ENCODE results near the gene SFMBT1.
"Not testable (repeated sequence)": the region's sequence is repeated elsewhere in the genome, so short reads cannot be mapped to it uniquely, and the experiment has no call there.

Gene SFMBT1

DNA sequence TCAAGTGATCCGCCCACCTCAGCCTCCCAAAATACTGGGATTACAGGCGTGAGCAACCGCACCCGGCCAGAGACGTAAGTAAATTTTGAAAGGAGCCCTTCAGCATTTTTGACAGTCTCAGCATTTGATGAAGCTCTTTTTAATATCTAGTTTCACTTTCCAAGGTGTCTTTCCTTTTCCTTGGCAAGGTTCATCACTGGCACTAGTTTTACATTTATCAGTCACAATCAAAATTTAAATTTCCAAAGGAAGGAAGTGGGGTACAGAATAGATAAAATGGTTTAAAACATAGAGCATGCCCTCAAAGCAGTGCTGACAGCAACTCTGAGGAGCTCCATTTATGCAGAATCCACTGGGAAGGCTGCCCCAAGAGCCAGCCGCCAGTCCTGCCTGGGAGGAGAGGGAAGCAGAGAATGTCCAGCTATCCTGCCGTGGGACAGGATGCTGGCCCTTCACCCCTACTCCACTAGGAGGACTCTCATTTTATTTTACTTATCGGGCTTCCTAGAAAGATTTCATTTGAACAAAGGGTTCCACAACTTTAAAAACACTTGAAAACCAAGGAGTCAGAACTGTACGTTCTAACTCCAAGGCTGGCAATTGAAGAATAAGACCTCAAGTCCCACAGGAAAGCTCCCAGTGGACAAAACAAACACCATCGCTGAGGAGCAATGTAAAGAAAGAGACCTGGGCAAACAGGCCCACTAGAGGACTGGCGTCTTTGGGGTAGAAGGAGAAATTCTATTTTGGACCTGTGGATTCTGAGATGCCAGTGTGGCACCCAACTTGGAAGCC, 9.9 kb downstream of the SFMBT1 start:
- no peak for DNase-seq

DNA sequence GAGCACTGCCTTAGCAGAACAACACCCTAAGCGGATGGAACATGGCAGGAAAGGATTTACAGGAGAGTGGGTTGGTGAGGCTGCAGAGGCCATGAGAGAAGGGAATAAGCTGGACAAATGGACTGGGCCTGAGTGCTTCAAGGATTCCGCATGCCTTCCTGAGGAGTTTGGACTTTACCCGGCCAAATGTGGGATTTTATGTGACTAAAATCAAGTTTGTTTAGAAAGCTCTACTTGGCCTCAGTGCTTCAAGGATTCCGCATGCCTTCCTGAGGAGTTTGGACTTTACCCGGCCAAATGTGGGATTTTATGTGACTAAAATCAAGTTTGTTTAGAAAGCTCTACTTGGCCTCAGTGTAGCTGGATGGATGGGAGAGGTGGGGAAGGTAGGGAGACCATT, 10.9 kb downstream of the SFMBT1 start:
- DNase-seq, result not testable (repeated sequence)

GRCh38 chr3:53034411-53034810, 11.5 kb downstream of the SFMBT1 start:
- not testable (repeated sequence) for DNase-seq

- DNase-seq, result no peak
Observed at GRCh38 chr3:53032609-53033008, 13.3 kb downstream of the SFMBT1 start.

DNA sequence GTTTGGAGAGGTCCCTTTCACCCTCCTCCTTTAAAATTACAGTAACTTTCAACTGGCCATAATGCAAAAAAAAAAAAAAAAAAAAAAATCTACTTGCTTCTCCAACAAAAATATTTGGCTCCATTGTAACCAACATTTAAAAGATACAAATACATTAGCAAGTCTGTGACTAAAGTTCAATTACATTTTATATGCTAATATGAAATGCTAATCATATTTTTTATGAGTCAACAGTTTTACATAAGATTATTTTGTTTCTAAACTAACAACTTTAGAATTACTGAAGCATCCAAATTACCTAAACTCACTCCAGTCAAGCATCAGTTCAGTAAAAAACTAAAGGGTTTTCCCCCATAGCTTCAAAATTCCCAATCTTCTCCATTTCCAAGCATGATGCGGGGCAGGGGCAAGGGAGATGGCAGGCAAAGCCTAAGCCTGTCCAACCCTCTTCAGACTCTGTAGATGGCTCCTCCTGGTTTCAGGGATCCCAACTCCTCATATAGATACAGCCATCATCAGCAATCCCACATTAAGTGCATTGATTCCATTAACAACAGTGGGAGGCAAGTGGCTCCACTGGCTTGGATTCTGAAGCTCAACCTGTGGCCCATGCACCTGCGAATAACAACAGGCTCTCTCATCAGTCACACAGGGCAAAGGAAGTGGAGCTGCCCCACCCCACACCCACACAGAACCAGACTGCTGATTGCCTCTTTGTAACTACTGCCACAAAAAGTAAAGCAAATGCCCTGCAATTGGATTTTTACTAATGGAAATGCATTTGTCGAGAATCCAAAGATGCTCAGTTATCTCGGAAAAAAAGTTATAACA, 15.0 kb downstream of the SFMBT1 start:
- peak; percentile 44 for DNase-seq

DNA sequence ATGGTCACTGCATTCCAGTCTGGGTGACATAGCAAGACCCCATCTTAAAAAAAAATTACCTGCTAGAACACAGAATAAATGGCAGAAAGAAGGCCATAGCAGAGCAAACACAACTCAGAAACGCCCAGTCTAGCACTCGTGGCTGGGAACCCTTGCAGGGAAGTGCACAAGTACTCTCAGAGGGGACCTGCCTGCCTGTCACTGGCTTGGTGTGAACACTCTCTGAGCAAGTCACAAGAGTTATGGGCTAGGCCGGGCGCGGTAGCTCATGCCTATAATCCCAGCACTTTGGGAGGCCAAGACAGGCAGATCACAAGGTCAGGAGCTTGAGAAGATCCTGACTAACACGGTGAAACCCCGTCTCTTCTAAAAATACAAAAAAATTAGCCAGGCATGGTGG, 17.2 kb downstream of the SFMBT1 start:
- DNase-seq, result no peak

DNA sequence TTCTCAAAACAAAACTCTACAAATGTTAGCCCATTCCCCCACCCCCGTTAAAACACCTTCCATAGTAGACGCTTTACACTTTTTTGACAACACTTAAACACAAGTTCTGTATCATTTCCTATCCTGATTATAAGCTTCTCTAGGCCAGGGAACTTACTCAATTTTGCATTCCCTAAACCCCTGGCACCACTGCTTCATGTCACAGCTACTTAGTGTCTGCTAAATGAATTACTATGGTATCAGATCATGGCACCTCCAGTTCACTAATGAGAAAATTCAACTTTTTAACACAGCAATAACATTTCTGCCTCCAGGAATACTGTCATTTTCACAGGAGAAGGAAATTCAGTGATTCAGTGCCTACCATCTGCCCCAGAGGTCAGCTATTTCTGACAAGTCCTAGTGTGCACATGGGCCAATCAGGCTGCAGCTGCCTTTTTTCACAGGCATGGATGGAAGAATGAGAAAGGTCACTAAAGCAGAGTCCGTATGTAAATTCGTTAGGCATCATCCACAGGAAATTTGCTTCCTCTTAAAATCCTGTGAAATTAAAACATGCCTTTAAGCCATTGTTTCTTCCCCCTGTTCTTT, 18.5 kb downstream of the SFMBT1 start:
- DNase-seq, result no peak

DNA sequence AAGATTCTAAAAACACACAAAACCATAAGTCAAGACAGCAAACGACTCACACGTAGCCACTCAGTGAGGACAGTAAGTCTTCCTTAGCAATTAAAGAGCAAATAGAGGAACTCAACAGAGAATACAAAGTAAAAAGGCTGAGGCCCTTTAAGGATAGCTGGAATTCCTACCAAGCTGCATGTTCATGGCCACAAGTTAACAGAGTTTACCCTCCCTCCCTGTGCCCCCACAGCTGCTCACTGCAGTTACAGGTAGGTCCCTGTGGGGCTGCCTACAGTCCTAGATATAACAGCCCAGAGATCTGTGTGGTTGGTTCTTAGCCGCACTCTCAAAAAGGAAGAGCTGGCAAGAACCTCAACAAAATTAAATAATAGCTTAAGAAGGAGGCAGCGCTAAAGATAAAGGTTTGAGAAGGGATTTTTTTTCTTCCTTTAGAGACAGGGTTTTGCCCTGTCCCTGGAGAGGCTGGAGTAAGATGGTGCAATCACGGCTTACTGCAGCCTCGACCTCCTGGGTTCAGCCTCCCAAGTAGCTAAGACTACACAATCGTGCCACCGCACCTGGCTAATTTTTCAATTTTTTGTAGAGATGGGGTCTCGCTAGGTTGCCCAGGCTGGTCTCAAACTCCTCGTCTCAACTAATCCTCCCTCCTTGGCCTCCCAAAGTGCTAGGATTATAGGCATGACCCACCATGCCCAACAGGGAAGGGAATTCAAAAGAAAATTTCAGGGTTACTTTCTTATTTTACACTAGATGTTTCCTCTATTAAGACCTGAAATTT, 19.3 kb downstream of the SFMBT1 start:
- no peak for DNase-seq

GRCh38 chr3:53024315-53024714, 21.6 kb downstream of the SFMBT1 start:
- DNase-seq, result no peak

DNA sequence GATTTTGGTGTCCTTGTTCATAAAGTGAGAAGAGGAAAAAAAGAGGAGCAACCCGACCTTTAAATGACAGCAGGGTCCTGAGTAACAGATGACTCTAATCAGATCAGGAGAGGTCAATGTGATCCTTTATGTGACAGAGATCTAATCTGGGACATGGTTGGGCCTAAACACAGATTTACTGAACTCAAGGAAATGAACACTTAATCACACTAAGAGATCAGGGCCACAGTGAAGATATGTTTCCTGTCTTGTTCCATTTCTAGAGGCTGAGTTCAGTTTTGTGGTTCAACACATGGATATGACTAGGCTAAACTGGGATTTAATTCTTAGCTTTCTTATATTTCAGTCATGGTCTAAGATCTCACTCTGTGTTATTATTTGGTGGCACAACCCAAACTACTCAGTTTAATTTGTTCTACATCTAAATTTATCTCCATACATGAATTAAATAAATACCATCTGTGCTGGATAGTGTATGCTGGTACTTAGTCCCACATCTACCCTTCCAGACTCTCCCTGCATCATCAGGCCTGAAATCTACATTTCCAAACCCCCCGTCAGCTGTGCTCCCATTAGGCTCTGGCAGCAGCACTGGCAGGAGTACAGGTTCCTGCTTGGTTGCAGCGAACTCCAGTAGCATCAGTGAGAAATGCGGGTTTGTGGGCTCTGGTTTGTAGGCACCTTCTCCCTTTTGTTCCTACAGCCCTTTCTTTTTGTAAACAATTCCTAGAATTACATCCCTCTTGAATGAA, 22.6 kb downstream of the SFMBT1 start:
- DNase-seq, result no peak

- DNase-seq, result no peak
Observed at GRCh38 chr3:53022647-53023046, 23.2 kb downstream of the SFMBT1 start.

DNA sequence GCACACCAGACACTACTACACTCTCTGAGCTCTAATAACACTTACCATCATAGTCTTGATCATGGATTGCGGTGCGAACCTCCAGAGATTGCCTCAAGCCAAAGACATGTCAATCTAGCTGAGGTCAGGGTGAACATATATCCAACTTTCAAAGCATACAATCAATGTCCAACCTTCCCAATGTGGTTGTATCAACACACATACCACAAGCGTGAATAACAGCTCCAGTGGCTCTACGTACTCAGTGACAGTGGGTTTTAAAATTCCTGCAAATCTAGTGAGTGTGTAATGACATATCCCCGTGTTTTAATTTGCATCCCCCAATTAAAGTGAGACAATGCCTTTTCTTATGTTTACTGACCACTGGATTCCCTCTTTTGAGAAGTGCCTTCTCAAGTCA, 29.6 kb downstream of the SFMBT1 start:
- DNase-seq, result no peak

DNA sequence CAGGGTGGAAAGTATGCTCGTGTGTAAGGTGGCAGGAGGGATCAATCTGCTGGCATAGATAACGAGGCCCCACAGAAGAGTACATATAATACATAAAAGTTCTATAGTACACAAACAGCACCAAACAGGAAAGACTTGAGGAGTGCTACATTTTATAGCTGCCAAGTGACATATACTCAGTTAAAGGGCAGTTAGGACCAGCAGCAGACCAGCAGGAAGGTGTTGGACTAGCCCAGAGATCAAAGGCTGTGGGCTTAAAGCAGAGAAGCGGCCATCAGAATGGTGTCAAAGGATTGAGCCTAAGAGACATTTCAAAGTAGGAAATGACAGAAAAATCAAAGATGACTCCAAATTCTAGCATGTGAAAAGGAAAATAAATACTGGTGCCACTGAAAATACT, 34.5 kb downstream of the SFMBT1 start:
- no peak for DNase-seq

- no peak for DNase-seq
Observed at GRCh38 chr3:53009826-53010539, 35.9 kb downstream of the SFMBT1 start.

DNA sequence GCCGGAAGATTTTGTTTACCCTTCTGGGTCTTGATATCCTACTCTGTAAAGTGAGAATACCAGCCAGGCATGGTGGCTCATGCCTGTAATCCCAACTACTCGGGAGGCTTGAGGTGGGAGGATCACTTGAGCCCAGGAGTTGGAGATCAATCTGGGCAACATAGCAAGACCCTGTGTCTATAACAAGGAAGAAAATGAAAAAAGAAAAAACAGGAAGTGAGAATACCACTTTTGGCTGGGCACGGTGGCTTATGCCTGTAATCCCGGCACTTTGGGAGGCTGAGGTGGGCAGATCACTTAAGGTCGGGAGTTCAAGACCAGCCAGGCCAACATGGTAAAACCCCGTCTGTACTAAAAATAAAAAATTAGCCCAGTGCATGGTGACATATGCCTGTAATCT, 36.9 kb downstream of the SFMBT1 start:
- DNase-seq, result no peak

DNA sequence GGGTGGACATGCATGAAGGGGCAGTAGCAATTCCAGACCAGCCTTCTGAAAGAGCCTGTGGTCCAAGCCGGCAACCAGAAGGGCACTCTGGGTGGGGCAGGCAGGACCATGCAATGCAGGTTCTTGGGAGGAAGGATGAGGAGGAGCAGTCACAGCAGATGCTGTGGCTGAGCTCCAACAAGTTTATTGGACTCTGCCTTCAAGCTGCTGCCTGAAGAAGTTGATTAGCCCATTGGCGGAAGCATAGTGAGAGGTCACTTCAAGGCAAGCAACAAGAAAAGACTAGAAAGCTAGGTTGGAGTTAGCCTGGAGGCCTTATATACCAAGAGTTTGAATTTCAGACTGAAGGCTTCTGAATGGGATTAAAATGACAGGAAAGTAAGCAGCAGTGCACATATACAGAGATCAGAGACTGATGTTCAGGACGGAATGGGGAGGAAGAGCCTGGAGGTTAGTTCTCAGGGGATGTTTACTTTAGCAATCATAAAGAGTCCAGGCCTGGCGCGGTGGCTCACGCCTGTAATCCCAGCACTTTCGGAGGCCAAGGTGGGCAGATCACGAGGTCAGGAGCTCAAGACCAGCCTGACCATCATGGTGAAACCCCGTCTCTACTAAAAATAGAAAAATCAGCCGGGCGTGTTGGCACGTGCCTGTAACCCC, 39.9 kb downstream of the SFMBT1 start:
- no peak for DNase-seq

DNA sequence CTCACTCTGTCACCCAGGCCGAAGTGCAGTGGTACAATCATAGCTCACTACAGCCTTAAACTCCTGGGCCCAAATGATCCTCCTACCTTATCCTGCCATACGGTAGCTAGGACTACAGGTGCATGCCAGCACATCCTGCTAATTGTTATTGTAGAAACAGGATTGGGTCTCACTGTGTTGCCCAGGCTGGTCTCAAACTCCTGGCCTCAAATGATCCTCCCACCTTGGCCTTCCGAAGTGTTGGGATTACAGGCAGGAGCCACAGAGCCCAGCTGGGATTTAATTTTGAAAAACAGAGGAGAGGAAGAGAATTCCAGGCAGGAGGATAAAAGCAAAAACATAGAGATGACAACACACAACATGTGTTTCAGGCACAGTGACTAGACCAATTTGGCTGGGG, 40.5 kb downstream of the SFMBT1 start:
- DNase-seq, result no peak

GRCh38 chr3:53003320-53003719, 42.6 kb downstream of the SFMBT1 start:
- DNase-seq, result no peak

DNA sequence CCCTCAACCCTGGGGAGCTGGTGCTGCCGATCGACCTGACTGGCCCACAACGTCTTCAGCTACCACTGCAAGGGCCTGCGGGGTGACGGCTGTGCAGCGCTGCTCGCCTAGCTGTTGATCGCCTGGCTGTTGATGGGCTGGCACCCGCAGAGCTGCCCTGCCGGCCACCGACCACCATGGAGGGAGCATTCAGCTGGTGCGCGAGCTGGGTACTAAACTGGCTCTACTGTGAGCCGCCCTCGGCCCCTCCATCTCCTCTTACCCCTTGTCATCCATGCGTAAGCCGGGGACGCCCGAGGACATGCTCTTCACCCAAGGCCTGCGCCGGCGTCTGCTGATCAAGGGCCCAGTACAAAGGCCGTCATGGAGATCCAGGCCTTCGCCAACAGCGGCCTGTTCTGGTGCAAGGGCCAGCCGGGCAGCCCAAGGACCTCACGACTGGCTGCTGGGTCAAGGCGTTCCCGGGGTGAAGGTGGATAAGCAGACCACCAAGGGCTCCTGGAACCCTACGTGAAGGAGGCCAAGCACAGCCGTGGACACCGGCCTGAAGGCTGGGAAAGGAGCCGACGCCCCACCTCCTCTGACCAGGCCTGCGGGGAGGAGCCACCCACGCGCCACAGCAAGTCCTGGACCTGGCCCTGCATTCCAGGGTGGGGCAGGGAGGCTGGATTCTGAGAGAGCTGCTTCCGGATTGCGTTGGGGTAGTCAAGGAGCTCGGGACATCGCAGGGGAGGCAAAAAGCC, 46.9 kb downstream of the SFMBT1 start:
- no peak for DNase-seq

DNA sequence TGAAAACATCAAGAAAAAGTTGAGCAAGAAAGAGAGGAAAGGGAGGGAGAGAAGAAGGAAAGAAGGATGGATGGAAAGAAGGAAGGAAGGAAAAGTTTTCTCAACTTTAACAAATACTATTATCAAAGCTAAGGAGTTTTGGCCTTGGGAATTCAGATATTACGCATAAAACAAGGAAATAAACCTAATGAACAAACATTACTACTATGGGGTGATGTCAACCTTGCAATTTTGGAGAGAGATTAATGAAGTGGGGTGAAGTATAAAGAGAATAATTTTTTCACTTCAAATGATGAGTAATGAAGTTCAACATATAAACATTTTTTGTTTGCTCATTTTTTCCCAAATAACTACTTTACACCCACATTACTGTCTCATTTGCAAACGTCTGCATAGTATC, 55.2 kb downstream of the SFMBT1 start:
- DNase-seq, result no peak
